ENCODE data around the gene VAV3.

DNA sequence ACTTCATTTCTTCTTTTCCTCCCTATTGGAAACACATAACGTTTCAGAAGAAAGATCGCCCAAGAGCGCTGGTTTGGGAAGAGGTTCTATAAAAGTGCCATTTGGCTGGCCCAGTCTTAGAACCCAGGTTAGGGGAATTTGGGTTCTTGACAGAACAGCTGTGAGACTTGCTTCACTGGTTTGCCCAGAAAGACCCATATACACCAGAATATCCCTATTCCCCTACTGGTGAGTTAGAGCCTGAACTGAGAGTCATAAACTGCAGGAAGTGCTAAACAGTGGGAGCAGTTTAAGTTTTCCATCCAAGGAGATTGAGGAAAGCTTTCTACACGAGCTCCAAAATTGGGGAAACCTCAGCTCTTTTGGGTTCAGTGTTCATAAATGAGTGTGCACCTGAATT lies 275.2 kb downstream of the VAV3 start:
- TF ChIP-seq, protein P1, sequence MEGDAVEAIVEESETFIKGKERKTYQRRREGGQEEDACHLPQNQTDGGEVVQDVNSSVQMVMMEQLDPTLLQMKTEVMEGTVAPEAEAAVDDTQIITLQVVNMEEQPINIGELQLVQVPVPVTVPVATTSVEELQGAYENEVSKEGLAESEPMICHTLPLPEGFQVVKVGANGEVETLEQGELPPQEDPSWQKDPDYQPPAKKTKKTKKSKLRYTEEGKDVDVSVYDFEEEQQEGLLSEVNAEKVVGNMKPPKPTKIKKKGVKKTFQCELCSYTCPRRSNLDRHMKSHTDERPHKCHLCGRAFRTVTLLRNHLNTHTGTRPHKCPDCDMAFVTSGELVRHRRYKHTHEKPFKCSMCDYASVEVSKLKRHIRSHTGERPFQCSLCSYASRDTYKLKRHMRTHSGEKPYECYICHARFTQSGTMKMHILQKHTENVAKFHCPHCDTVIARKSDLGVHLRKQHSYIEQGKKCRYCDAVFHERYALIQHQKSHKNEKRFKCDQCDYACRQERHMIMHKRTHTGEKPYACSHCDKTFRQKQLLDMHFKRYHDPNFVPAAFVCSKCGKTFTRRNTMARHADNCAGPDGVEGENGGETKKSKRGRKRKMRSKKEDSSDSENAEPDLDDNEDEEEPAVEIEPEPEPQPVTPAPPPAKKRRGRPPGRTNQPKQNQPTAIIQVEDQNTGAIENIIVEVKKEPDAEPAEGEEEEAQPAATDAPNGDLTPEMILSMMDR (IDR thresholded peaks at IDR 0.05): no peak
- TF ChIP-seq POLR2A (IDR thresholded peaks at IDR 0.05): no peak
